Urothelium cell line (cell line): ENCODE data around the gene NPAS3.
"Not testable (repeated sequence)": the region's sequence is repeated elsewhere in the genome, so short reads cannot be mapped to it uniquely, and the experiment has no call there.

Source experiments
- DNase-seq: peaks from one replicate; pipeline ENCODE4 v3.0.0; 2011; ENCODE audit warnings: low spot score, mixed read lengths
- FAIRE-seq: peaks from 2 replicates; lab custom pipeline; 2011; peaks lifted over from hg19 to GRCh38; lab: Jason Lieb, UNC

Gene NPAS3

GRCh38 chr14:33065634-33066033 is 127.0 kb downstream of the NPAS3 start:
- DNase-seq (no peak), FAIRE-seq (no peak)

- DNase-seq = no peak
- no peak for FAIRE-seq
Observed at GRCh38 chr14:33068040-33068439, 129.4 kb downstream of the NPAS3 start.

GRCh38 chr14:33068626-33069025 is 129.9 kb downstream of the NPAS3 start:
- DNase-seq (peak; percentile 9), FAIRE-seq (no peak)

GRCh38 chr14:33070475-33070874 is 131.8 kb downstream of the NPAS3 start:
- peak; percentile 65 for FAIRE-seq
- no peak for DNase-seq

GRCh38 chr14:33073023-33073422 is 134.3 kb downstream of the NPAS3 start:
- FAIRE-seq = no peak
- no peak for DNase-seq

- FAIRE-seq (no peak), DNase-seq (no peak)
Observed at GRCh38 chr14:33081259-33081658, 142.6 kb downstream of the NPAS3 start.

- FAIRE-seq (no peak), DNase-seq (no peak)
Observed at GRCh38 chr14:33085799-33086198, 147.1 kb downstream of the NPAS3 start.

GRCh38 chr14:33088274-33088673 is 149.6 kb downstream of the NPAS3 start:
- FAIRE-seq, DNase-seq: not testable (repeated sequence)

- no peak for DNase-seq
- no peak for FAIRE-seq
Observed at GRCh38 chr14:33098016-33098415, 159.3 kb downstream of the NPAS3 start.

- no peak for DNase-seq
- FAIRE-seq = no peak
Observed at GRCh38 chr14:33103489-33103888, 164.8 kb downstream of the NPAS3 start.

GRCh38 chr14:33103966-33104365 is 165.3 kb downstream of the NPAS3 start:
- FAIRE-seq (no peak), DNase-seq (no peak)

GRCh38 chr14:33110737-33111443 is 172.2 kb downstream of the NPAS3 start:
- DNase-seq = no peak

GRCh38 chr14:33114331-33114730 is 175.7 kb downstream of the NPAS3 start:
- no peak for FAIRE-seq
- no peak for DNase-seq

More at GRCh38 chr14:33110737-33111443, 172.2 kb downstream of the NPAS3 start:
- FAIRE-seq = no peak

- DNase-seq (no peak), FAIRE-seq (no peak)
Observed at GRCh38 chr14:33118668-33119067, 180.0 kb downstream of the NPAS3 start.

GRCh38 chr14:33120341-33120740 is 181.7 kb downstream of the NPAS3 start:
- no peak for FAIRE-seq

GRCh38 chr14:33120966-33121365 is 182.3 kb downstream of the NPAS3 start:
- FAIRE-seq (no peak), DNase-seq (peak; percentile 8)

More at GRCh38 chr14:33120341-33120740, 181.7 kb downstream of the NPAS3 start:
- DNase-seq = peak; percentile 30

GRCh38 chr14:33123281-33123680 is 184.6 kb downstream of the NPAS3 start:
- DNase-seq (no peak), FAIRE-seq (no peak)

GRCh38 chr14:33126433-33126832 is 187.8 kb downstream of the NPAS3 start:
- no peak for FAIRE-seq

GRCh38 chr14:33127531-33127930 is 188.9 kb downstream of the NPAS3 start:
- DNase-seq (peak; percentile 4), FAIRE-seq (no peak)

More at GRCh38 chr14:33126433-33126832, 187.8 kb downstream of the NPAS3 start:
- DNase-seq = no peak

GRCh38 chr14:33131801-33132200 is 193.1 kb downstream of the NPAS3 start:
- no peak for DNase-seq
- no peak for FAIRE-seq

- FAIRE-seq (no peak), DNase-seq (no peak)
Observed at GRCh38 chr14:33134162-33134561, 195.5 kb downstream of the NPAS3 start.

GRCh38 chr14:33134975-33135374 is 196.3 kb downstream of the NPAS3 start:
- FAIRE-seq (no peak), DNase-seq (no peak)
